Islet precursor cell (in vitro differentiated cells): Measurements from ENCODE around the gene PTTG1.
"Not testable (repeated sequence)": the region's sequence is repeated elsewhere in the genome, so short reads cannot be mapped to it uniquely, and the experiment has no call there.

Source experiments
- DNase-seq: peaks from one replicate; pipeline ENCODE4 v3.0.0-alpha.2; 2018

Gene PTTG1

DNA sequence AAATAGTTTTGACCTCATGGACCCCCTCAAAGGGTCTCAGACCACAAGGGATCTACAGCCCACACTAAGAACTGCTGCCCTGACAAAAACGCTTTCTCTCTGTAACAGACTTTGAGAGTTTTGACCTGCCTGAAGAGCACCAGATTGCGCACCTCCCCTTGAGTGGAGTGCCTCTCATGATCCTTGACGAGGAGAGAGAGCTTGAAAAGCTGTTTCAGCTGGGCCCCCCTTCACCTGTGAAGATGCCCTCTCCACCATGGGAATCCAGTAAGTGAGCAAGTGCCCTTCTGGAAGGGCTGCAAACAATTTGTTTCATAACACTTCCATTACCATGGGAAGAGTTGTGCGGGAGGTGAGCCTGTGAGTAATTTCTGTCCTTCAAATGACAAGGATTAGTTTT is 6.0 kb downstream of the PTTG1 start:
- no peak for DNase-seq

- no peak for DNase-seq
These were observed 10.5 kb downstream of the PTTG1 start for GRCh38 chr5:160432196-160432595.

GRCh38 chr5:160432787-160433186 is 11.1 kb downstream of the PTTG1 start:
- DNase-seq = no peak

- DNase-seq = peak; percentile 85
These were observed 12.4 kb downstream of the PTTG1 start for GRCh38 chr5:160434022-160434531.

DNA sequence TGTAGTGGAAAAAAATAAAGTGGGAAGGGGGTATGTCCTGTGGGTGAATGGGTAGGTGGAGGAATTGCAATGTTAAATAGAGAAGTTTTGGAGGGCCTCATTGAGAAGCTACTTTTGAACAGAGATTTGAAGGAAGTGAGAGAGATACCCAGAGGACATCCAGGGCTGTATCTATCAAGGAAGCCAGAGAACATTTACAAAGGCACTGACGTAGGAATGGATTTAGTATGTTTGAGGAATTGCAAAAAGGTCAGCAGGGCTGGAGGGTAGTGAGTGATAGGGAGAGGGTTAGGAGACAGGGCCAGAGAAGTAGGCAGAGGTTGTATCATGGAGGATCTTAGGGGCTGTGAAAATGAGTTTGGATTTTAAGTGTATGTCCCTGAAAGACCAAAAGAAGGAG is 13.9 kb downstream of the PTTG1 start:
- no peak for DNase-seq

DNA sequence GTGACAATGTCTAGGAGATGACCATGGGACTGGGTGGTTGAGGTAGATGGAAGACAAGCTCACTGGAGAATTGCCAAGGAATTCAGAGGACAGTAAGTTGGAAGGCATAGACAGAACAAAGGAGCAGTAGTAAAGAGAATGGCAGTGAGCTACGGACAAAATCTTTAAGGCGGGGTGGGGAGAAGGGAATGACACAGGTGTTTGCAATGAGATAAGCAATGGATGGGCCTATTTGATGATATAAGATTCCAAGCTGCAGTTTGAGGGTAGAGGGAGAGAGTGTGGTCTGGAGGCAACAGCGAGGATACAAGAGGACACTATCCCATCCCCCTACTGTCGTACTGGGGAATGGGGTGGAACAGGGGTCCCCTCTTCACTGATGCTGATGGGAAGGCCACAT is 14.4 kb downstream of the PTTG1 start:
- DNase-seq = no peak

DNA sequence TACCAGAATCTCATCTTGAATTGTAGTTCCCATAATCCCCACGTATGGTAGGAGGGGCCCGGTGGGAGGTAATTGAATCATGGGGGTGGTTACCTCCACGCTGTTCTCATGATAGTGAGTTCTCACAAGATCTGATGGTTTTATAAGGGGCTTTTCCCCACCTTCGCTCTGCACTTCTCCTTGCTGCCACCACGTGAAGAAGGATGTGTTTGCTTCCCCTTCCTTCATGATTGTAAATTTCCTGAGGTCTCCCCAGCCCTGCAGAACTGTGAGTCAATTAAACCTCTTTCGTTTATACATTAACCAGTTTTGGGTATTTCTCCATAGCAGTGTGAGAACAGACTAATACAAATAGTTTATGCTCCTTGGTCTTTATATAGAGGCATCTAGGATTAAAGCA is 15.0 kb downstream of the PTTG1 start:
- DNase-seq = not testable (repeated sequence)

- DNase-seq = no peak
These were observed 15.6 kb downstream of the PTTG1 start for GRCh38 chr5:160437271-160437670.

DNA sequence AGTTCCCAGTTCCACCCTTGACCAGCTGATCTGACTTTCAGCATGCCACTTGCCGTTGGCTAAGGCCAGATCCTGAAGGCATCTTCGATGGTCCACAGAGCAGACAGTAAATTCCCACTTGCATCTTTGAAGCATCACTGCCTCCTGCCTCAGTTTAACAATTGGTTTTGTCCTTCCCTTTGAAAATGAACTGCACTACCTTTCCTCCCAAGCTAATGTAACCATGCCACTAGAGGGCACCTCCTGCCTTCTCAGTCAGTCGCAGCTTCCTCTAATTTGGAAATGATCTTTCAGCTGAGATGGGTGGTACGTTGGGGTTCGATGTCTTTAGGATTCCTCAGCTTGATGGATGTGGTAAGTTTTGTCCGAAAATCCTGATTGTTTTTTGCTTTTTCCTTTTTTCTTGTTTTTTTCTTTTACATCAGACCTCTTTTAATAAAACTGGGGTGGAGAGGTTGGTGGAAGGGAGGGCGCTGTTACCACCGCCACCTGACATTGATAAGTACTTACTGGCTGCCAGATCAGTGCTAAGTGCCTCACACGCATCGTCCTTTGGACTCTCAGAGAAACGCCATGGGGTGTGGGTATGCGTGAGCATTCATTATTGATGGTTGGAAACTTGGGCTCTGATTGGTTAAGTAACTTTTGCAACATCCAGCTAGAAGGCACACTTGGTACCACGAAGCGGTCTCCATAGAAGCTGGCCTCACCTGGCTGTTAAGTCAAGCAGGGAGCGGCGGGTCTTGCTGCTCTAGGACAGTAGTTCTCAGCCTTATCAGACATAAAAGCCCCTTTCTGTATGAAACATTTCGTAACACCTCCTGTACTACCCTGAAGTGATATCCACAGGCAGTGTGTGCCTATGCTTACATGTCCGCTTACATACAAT is 16.9 kb downstream of the PTTG1 start:
- DNase-seq = peak; percentile 71

- DNase-seq = peak; percentile 93
These were observed 17.5 kb downstream of the PTTG1 start for GRCh38 chr5:160439205-160439600.

DNA sequence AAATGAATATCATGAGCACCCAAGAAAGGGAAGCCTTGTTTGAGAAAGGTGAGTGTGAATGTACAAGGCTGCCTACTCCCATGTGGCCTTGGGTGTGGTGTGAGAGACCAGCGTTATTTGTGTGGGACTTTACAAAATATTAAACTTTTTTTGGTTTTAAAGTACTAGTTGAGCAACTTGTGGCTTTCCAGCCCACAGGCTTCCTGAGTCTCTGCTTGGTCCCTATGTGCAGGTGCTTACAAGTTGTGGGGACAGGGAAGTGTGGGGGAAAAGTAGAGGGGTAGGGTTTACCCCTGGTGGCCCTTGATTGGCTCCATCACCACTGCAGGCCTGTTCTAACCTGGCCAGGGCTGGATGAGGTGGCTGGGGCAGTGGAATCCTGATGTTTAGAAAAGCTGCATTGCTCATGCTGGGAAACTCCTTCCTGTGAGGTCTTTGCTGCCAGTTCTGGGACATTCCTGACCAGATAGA is 19.7 kb downstream of the PTTG1 start:
- no peak for DNase-seq

DNA sequence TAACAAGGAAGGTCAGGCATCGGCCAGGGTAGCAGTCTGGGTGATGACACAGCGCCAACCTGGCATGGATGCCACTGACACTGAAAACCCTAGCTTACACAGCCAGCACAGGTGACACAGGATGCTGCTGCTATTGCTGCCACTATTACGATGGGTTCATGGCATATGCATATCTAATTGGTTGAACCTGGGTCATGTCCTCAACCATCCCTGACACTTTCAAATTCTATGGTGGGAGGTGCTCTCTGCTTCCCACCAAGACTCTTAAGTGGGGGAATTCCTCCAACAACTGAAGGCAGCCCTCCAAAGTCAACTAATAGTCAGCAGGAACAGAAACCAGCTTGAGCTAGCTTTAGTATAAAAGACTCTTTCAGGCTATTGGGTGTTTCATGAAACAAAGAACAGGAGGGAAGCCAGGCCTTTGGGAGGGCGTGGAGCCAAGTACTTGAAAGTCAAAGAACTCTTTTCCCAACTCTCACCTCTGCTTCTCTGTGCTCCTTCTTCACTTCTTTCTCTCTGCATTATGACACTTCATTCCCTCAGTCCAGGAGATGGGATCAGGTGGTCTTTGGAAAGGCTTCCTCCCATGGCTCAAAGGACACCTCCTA is 21.3 kb downstream of the PTTG1 start:
- DNase-seq = no peak

GRCh38 chr5:160444407-160444806 is 22.8 kb downstream of the PTTG1 start:
- DNase-seq = no peak

GRCh38 chr5:160445132-160445531 is 23.5 kb downstream of the PTTG1 start:
- no peak for DNase-seq

DNA sequence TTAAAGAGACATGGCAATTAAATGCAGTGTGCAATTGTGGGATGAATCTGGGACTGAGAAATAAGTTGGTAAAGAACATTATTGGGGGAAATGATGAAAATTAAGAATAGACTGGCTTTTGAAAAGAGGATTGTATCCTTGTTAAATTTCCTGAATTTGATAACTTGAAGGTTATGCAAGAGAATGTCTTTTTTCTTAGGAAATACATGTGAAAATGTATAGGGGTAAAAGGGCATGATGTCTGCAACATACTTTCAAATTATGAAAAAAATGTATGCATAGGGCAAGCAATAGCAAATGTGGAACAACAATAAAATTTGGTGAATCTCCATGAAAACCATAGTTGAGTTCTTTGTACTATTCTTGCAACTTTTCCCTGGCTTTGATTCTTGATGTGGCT is 24.1 kb downstream of the PTTG1 start:
- no peak for DNase-seq

GRCh38 chr5:160448886-160449285 is 27.2 kb downstream of the PTTG1 start:
- DNase-seq = no peak

DNA sequence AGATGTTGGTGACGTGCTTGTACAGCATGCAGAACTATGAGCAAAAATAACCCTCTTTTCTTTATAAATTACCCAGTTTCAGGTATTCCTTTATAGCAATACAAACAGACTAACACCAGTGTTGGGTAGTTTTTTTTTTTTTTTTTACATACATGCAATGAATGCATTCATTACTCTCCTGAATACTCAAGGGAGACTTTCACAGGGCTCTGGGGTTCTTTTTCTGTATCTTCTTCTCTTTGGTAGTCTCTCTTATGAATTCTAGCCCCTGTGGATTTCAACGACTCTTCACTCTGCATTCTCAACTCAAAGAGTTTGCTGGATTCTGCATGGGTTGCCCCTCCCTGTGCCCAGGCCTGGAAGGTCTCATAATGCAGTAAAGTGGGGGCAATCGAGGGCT is 27.8 kb downstream of the PTTG1 start:
- DNase-seq = no peak

DNA sequence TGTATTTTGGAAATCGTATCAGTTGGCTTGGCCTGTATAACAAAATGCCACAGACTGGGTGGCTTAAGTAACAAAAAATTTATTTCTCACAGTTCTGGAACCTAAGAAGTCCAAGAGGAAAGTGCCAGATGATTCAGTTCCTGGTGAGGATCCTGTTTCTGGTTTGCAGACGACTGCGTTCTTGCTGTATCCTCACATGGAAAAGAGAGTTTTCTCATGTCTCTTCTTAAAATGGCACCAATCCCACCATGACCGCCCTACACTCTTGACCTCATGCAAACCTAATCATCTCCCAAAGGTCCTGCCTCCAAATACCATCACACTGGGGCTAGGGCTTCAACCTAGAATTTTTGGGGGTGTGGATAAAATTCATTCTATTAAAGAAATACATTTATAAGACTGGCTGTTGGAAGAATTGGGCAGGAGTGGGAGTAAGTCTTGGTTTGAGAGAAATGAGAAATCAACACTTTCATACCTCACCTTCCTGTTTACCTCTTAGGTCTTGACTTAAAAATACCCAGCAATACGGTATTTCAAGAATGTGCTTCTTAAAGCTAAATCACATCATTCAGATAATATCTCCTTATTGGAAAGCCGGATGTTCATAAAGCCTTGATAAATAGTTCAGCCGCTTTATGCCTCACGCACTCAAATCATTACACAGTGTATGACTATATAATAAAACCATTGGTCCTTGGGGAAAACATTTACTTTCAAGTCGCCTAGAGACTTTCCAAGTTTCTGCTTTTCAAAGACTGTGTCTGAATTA is 28.7 kb downstream of the PTTG1 start:
- no peak for DNase-seq

GRCh38 chr5:160451281-160451680 is 29.6 kb downstream of the PTTG1 start:
- DNase-seq = no peak

- no peak for DNase-seq
These were observed 30.4 kb downstream of the PTTG1 start for GRCh38 chr5:160452036-160452435.

DNA sequence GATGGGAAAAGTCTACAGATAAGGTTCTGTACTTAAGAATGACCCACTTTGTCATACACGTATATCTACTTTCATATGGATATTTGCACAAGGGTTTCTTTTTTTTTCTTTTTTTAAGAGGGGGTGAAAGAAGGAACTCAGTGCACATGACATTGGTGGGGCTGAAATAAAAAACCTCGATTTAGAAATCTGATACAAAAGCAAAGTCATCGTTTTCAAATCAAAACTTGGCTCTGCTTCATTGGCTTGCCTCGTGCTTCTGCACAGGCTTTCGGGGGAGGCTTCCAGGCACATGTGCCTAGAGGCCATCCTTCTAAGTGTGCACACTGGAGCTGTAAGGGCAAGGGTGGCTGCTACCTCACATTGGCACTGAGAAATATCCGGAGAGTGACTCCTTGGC is 31.1 kb downstream of the PTTG1 start:
- no peak for DNase-seq

GRCh38 chr5:160453751-160454150 is 32.1 kb downstream of the PTTG1 start:
- no peak for DNase-seq

GRCh38 chr5:160455600-160455999 is 33.9 kb downstream of the PTTG1 start:
- DNase-seq = no peak
